HG02852 (cell line): ENCODE data around the gene ANKS1A.

ENCODE experiments used
- ATAC-seq: cut with Tn5 transposase; IDR thresholded peaks from one replicate; pipeline ENCODE4 v1.9.1; 2021; ENCODE audit warnings: mild to moderate bottlenecking, moderate library complexity; ENCODE audit not compliant: unreplicated experiment

Gene ANKS1A

GRCh38 chr6:35049900-35050756 lies 161.1 kb downstream of the ANKS1A start:
- ATAC-seq, result no peak

GRCh38 chr6:35050757-35051330 lies 161.8 kb downstream of the ANKS1A start:
- no peak for ATAC-seq

- ATAC-seq, result no peak
These were observed 162.3 kb downstream of the ANKS1A start for GRCh38 chr6:35051396-35051795.

- no peak for ATAC-seq
These were observed 163.0 kb downstream of the ANKS1A start for GRCh38 chr6:35051997-35052583.

- ATAC-seq, result no peak
These were observed 163.9 kb downstream of the ANKS1A start for GRCh38 chr6:35052694-35053565.

- ATAC-seq, result no peak
These were observed 164.6 kb downstream of the ANKS1A start for GRCh38 chr6:35053701-35054100.

- no peak for ATAC-seq
These were observed 165.2 kb downstream of the ANKS1A start for GRCh38 chr6:35054106-35054742.

- ATAC-seq, result no peak
These were observed 165.7 kb downstream of the ANKS1A start for GRCh38 chr6:35054743-35055130.

GRCh38 chr6:35055891-35056290 lies 166.8 kb downstream of the ANKS1A start:
- ATAC-seq, result no peak

- ATAC-seq, result no peak
These were observed 167.9 kb downstream of the ANKS1A start for GRCh38 chr6:35056952-35057351.

GRCh38 chr6:35057449-35058357 lies 168.6 kb downstream of the ANKS1A start:
- no peak for ATAC-seq

GRCh38 chr6:35058358-35058675 lies 169.3 kb downstream of the ANKS1A start:
- no peak for ATAC-seq

GRCh38 chr6:35058865-35059522 lies 169.9 kb downstream of the ANKS1A start:
- ATAC-seq, result no peak

GRCh38 chr6:35059596-35060345 lies 170.7 kb downstream of the ANKS1A start:
- ATAC-seq, result no peak

GRCh38 chr6:35061102-35061615 lies 172.1 kb downstream of the ANKS1A start:
- ATAC-seq, result no peak

GRCh38 chr6:35061651-35062410 lies 172.8 kb downstream of the ANKS1A start:
- ATAC-seq, result no peak

GRCh38 chr6:35062676-35063574 lies 173.9 kb downstream of the ANKS1A start:
- no peak for ATAC-seq
